GM12801 (cell line): ENCODE results near the gene RYR3.

Experiments used
- CTCF ChIP-seq: IDR thresholded peaks from one replicate; pipeline ENCODE4 v1.5.1; 2011; ENCODE audit warnings: control low read depth; ENCODE audit not compliant: insufficient read length; ENCODE audit errors: extremely low read depth

The RYR3 gene

GRCh38 chr15:33448151-33448550, 137.4 kb downstream of the RYR3 start:
- TF ChIP-seq CTCF, result no peak

DNA sequence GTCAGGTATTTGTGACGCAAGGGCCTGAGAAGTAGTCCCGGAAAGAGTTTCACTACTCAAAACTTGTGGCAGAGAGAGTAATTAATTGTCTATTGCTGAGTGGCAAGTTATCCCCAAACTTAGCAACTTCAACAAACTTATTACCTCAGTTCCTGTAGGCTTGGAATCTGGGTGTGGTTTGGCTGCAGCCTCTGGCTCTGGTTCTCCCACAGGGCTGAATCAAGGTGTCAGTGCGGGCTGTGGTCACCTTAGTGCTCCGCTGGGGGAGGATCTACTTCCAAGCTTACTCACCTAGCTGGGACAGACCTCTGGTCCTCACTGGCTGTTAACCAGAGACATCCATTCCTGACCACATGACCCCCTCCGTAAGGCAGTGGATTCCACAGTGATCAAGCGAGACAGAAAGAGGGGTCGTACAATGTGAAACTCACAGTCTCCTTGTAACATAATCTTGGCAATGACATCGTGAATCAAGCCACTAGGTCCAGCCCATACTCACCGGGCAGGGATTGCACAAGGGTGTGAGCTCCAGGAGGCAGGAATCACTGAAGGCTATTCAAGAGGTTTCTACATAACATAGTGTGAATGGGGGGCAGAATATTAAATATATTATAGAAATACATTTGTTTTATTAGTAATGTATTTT, 138.3 kb downstream of the RYR3 start:
- TF ChIP-seq CTCF, result no peak

DNA sequence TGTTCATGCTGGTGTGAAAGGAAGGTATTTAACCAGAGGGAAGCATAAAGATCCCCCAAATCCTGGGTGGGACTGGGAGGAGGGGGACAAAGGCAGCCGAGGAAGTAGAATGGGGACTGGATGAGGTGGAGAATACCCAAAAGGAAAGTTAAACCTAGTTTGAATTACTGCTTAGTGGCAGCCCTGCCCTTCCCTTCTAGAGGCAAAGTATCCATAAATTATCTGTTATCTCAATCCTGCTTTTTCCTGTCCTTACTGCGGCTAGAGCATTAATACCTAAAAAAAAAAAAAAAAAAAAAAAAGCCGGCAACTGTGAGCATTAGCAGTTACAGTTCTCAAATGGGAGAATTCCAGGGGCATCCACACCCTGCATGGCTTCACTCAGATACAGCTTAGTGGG, 139.0 kb downstream of the RYR3 start:
- TF ChIP-seq CTCF, result no peak

- TF ChIP-seq CTCF, result no peak
Observed at GRCh38 chr15:33451385-33451784, 140.6 kb downstream of the RYR3 start.

GRCh38 chr15:33453761-33454160, 143.0 kb downstream of the RYR3 start:
- TF ChIP-seq CTCF, result no peak

- TF ChIP-seq CTCF, result no peak
Observed at GRCh38 chr15:33454346-33454745, 143.6 kb downstream of the RYR3 start.

DNA sequence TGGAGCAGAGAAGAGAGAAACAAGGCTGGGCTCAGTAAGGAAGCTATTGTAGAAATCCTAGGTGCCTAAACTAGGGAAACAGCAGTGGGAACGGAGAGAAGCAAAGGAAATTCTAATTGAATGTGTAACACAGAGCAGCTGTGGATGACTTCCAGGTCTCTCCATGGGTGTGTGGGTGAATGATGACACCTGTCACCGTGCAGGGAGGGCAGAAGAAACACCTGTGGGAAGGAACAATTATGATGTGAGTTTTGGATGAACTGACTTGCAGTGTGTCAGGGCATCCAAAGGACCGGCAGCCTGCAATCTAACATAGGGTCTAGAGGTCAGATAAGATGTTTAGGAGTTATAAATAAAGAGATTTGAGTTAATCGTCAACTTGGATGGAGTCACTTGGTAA, 144.2 kb downstream of the RYR3 start:
- TF ChIP-seq CTCF, result no peak
